ENCODE data around the gene CDK4.

Gene CDK4

DNA sequence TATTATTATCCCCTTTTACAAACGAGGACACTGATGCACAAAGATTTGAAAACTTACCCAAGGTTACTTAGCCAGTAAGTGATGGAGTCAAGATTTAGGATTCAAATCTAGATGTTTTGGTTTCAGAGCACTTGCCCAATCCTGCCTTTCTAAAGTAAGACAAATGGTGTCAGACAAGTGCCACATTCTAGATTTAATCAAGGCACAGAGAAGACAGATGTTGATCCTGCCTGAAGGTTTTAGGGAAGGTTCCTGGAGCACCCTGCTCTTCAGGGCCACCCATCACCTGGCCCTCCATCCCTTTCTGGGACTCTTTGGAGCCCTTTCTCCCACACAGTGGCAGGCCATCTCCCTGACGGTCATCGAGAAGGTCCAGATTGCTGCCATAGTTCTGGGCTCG, 5.7 kb upstream of the CDK4 start:
- no peak for DNase-seq (ENCODE audit: low read depth in 2 of 2, low spot score in 1 of 2)

DNA sequence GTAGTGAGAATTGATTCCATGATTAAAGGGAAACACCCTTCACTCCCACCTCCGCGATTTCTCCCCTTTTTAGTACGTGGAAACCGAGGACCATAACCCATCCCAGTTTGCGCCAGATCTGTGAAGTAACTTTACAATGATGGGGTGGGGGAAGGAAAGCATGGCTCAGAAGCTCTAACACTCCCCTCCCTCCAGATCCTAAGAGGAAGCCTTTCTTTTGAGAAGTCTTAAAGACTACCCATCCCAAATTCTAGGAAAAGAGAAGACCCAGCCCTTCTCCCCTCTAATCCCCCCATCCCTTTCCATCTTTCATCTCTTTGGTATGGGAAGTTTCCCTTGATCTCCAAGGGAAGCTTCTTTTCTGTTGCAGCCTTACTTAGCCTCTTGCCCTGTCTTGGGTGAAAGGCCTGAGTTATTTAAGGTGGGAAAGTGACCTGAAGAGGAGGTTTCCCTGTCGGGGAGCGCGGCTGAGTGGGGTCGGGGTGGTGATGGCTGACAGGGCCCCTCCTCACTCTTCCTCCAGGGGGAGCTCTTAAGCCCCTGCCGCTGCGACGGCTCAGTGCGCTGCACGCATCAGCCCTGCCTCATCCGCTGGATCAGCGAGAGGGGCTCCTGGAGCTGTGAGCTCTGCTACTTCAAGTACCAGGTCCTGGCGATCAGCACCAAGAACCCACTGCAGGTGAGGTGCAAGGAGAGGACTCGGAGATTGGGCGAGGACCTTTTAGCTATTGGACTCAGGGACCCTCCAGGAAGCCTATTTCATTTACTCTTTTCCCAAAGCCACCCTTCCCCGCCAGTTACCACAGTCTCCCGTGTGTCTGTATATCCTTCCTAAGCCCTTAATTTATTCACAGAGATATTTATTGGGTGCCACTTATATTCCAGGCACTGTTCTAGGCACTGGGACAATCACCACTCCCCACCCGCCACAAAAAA, 4.6 kb upstream of the CDK4 start:
- DNase-seq (ENCODE audit: low read depth in 2 of 2, low spot score in 1 of 2) = no peak

GRCh38 chr12:57755454-57756372, 3.6 kb upstream of the CDK4 start:
- no peak for DNase-seq (ENCODE audit: low read depth in 2 of 2, low spot score in 1 of 2)

- DNase-seq (ENCODE audit: low read depth in 2 of 2, low spot score in 1 of 2) = no peak
Measured at GRCh38 chr12:57755194-57755453, 3.0 kb upstream of the CDK4 start.

- DNase-seq (ENCODE audit: low read depth in 2 of 2, low spot score in 1 of 2) = peak; percentile 54 to 65
Measured at GRCh38 chr12:57754411-57755193, 2.5 kb upstream of the CDK4 start, which contains the start of gene MARCHF9. Gene MARCHF9 (plus strand): TSS chr12:57755103. CDS start chr12:57755529, 426 bp downstream.

DNA sequence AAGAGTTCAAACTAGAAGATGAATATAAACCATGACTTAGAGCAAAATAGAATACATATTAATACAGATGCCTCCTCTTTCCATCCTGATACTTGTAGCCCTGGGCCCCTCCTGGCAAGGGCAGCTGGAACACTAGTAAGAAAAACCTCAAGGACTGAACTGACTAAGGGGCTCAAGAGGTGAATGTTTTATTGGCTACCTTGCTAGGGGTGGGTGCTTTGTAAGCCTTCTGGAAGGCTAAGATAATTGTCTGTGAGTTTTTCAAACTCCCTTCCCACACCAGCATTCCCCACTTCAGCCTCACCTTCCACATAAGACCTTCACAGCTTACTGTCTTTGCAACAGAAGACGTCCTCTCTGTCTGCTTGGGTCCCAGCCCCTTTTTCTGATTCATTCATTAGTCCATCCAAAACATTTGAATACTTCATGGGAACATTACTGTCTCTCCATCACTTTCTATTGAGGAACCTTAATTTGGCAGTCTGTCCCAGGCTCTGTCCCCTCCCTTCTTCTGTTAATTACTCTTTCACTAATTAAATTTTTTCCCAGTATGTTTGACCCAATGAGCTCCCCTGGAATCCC, 1.7 kb upstream of the CDK4 start:
- no peak for DNase-seq (ENCODE audit: low read depth in 2 of 2, low spot score in 1 of 2)

- no peak for DNase-seq (ENCODE audit: low read depth in 2 of 2, low spot score in 1 of 2)
Measured at GRCh38 chr12:57752668-57753000, 524 bp upstream of the CDK4 start.

- DNase-seq (ENCODE audit: low read depth in 2 of 2, low spot score in 1 of 2) = no peak
Measured at GRCh38 chr12:57751432-57751787, 700 bp downstream of the CDK4 start.

DNA sequence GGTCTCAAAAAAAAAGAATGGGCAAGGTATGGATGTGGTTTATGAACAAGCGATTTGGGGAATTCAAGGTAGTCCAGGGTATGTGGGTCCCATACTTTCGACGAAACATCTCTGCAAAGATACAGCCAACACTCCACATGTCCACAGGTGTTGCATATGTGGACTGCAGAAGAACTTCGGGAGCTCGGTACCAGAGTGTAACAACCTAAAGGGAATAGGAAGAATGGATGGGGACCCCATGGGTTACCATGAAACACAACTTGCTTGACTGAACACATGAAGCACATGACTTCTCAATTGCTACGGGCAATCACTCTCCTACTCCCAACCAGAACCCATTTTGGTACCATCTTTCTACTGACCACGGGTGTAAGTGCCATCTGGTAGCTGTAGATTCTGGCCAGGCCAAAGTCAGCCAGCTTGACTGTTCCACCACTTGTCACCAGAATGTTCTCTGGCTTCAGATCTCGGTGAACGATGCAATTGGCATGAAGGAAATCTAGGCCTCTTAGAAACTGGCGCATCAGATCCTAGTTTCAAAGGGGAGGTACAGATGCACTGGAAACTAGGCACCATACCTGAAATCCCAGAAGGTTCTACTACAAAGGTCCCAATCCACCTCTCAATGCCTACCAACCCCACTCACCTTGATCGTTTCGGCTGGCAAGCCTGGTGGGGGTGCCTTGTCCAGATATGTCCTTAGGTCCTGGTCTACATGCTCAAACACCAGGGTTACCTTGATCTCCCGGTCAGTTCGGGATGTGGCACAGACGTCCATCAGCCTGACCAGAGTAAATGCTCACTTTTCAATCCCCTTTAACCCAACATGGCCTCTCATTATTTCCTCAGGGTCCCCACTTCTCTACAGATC, 1.3 kb downstream of the CDK4 start:
- DNase-seq (ENCODE audit: low read depth in 2 of 2, low spot score in 1 of 2) = no peak

DNA sequence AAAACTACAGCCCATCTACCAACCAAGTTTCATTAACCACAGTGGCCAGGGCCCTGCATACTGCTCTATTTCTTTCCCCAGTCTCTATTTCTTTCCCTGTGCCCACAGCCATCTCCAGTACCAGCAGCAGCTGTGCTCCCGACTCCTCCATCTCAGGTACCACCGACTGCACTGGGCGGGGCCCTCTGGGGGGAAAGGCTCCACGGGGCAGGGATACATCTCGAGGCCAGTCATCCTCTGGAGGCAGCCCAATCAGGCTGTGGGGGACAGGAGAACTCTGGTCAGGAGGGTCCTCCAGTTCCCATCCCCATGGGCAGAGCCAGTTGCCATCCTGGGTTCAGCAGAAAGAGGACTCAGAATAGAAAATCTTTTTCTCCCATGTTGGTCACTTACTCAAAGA, 3.0 kb downstream of the CDK4 start:
- no peak for DNase-seq (ENCODE audit: low read depth in 2 of 2, low spot score in 1 of 2)

DNA sequence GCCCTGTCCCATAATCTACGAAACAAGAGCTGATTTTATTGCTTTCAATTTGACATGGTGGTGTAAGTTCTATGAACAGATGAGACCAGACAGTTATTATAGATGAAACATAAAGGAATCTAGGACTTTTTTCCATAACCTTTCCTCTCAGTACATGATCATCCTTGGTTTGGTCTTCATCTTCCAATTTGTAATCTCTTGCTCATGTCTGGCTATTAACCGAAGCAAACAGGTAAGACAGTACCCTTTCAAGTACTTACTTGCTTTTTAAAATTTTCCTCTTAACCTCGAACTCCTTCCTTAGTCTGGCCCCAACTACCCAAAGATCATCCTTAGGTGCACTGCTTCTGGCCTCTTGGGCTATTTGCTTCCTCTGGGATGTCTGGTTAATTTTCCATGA, 6.1 kb downstream of the CDK4 start:
- DNase-seq (ENCODE audit: low read depth in 2 of 2, low spot score in 1 of 2) = no peak

GRCh38 chr12:57745485-57745881, 6.6 kb downstream of the CDK4 start:
- no peak for DNase-seq (ENCODE audit: low read depth in 2 of 2, low spot score in 1 of 2)

- DNase-seq (ENCODE audit: low read depth in 2 of 2, low spot score in 1 of 2) = peak; percentile 91
Measured at GRCh38 chr12:57744777-57745484, 7.2 kb downstream of the CDK4 start, which contains the start of gene TSPAN31. Gene TSPAN31 (plus strand): TSS chr12:57745039. CDS start chr12:57745155, 116 bp downstream.

DNA sequence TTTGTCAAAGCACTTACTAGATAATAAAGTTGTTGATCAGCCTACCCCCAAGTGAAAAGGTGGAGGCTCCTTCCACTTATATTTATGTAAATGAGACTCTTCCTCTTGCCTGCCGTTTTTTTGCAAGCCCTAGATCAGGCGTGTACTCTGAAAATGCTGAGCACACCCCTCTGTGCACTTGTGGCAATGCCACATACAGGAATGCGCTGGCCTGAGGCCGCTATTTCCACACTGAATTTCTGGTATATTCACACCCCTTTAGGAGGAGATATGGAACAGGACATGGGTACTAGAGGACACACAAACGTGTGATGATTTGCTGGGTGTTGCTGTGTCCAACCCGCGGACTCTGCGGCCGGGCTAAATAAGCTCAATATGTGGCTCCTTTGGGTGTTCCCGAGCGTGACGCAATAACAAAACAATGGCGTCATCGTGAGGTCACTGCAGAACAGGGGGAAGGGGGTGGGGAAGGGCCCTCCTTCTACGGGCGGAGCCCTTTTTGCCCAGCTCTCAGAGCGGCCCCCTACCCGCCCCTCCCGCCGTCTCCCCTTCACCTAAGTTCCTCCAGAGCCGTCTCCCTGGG, 7.8 kb downstream of the CDK4 start:
- peak in 1 of 2 donors; percentile 56 for DNase-seq (ENCODE audit: low read depth in 2 of 2, low spot score in 1 of 2)

DNA sequence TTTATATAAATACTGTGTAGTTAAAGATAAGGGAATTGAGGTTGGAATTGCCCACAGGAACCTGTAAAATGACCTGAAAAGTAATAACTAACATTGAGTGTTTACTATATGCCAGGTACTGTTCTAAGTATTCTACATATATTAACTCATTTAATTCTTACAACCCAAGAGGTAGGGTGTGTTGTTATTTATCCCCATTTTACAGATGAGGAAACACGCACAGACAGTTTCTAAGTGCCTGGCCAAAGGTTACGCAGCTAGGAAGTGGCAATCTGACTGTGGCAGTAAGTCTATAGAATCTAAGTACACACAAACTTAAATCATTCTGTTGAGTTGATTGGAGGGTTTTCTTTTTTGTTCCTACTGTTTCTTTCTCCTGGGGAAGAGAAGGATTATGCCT, 8.3 kb downstream of the CDK4 start:
- no peak for DNase-seq (ENCODE audit: low read depth in 2 of 2, low spot score in 1 of 2)

- peak; percentile 58 to 68 for DNase-seq (ENCODE audit: low read depth in 2 of 2, low spot score in 1 of 2)
Measured at GRCh38 chr12:57741844-57742738, 10.0 kb downstream of the CDK4 start.

DNA sequence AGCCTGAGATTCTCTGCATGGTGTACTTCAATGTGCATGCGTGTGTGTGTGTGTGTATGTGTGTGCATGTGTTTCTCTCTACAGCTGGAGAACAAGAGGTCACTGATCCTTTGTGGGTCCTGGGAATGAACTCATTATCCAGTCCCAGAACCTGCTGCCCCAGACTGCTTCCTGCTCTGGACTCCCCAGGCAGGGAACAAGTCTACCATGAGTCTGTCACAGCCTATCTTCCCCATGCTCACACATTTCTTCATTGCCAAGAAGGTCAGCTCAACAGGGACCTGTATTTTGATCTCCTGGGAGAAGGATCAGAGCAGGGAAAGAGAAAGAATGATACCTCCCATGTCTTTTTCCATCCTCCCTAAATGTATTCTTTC, 10.7 kb downstream of the CDK4 start:
- DNase-seq (ENCODE audit: low read depth in 2 of 2, low spot score in 1 of 2) = no peak
